GM23248 (cell line): ENCODE measurements around the gene SMYD4.

Experiments used
- EZH2 ChIP-seq: fragments of 200-600 bp; sonication (generic); IDR thresholded peaks from 2 replicates; pipeline ENCODE4 v1.6.1; 2018; ENCODE audit warnings: antibody characterized with exemption, mild to moderate bottlenecking; ENCODE audit not compliant: insufficient read depth, poor library complexity, severe bottlenecking
- EZH2phosphoT487 ChIP-seq: fragments of 200-600 bp; sonication (generic); IDR thresholded peaks from 2 replicates; pipeline ENCODE4 v1.6.1; 2018; ENCODE audit warnings: antibody characterized with exemption, moderate library complexity, mild to moderate bottlenecking, low read depth; ENCODE audit not compliant: insufficient read depth

DNA sequence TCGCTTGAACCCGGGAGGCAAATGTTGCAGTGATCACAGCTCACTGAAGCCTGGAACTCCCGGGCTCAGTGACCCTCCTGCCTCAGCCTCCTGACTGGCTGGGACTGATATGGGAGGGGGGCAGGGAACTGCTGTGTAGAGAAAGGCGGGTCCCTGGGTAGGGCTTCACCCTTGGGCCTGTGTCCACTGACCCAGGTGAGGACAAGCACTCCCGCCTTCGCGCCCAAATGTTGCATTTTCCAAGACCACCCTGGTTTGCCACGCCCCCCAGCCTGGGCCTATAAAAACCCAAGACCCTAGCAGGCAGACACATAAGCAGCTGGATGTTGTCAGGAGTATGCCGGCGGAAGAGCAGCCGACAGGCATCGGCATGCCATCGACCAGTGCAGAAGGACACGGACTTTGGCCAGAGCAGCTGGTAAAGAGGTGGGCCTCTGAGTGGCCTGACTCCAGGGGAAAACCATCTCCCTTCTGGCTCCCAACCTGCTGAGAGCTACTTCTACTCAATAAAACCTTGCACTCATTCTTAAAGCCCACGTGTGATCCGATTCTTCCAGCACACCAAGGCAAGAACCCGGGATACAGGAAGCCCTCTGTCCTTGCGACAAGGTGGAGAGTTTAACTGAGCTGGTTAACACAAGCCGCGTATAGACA lies 19.1 kb downstream of the SMYD4 start:
- TF ChIP-seq EZH2 (no peak), EZH2phosphoT487 (no peak)
